ENCODE results near the gene NUP107. TPM values are rescaled to one million over a fixed set of nuclear protein-coding genes. Genes with fewer than 3 reads are reported as not detected.

Gene NUP107
- total RNA-seq, 1 donor from 2014 or later = 23.9 TPM

GRCh38 chr12:68733661-68734071 lies 46.9 kb downstream of the NUP107 start:
- TF ChIP-seq, protein P1, sequence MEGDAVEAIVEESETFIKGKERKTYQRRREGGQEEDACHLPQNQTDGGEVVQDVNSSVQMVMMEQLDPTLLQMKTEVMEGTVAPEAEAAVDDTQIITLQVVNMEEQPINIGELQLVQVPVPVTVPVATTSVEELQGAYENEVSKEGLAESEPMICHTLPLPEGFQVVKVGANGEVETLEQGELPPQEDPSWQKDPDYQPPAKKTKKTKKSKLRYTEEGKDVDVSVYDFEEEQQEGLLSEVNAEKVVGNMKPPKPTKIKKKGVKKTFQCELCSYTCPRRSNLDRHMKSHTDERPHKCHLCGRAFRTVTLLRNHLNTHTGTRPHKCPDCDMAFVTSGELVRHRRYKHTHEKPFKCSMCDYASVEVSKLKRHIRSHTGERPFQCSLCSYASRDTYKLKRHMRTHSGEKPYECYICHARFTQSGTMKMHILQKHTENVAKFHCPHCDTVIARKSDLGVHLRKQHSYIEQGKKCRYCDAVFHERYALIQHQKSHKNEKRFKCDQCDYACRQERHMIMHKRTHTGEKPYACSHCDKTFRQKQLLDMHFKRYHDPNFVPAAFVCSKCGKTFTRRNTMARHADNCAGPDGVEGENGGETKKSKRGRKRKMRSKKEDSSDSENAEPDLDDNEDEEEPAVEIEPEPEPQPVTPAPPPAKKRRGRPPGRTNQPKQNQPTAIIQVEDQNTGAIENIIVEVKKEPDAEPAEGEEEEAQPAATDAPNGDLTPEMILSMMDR (IDR thresholded peaks at IDR 0.05) = no peak

DNA sequence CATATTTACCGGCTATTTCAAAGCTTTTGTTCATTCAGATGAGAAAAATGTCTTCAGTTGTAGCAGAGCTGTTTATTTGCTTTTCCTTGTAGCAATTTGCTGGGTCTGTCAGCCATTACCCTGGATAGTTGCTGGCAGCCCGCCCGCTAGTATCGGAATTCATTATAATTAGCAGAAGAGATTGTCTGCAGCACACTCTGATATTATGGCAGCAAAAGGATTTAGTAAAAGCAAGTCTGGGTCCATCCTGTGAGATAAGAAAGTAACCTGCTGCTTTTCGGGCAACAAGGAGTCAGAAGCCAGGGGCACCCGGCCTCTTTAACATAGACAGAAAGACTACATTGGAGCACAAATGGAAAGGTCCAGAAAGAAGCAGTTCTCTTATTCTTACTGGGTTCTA lies 53.1 kb downstream of the NUP107 start:
- Mint-ChIP-seq H3K27ac (ENCODE audit: unreplicated experiment) (no peak overlapping the region), H3K27me3 (ENCODE audit: low read depth) (no peaks in the 10 kb centered on the region)

More at GRCh38 chr12:68733661-68734071, 46.9 kb downstream of the NUP107 start:
- no peak for DNase-seq (ENCODE audit: low spot score)
- Mint-ChIP-seq H3K27ac (ENCODE audit: unreplicated experiment) (no peak overlapping the region), H3K4me3 (ENCODE audit: unreplicated experiment) (no peak overlapping the region), H3K9me3 (ENCODE audit: low read depth) (no peaks in the 10 kb centered on the region), H3K27me3 (ENCODE audit: low read depth) (no peaks in the 10 kb centered on the region), H3K4me1 (ENCODE audit: low read depth) (no peaks in the 10 kb centered on the region), H3K36me3 (ENCODE audit: low read depth) (peaks cover 9% of the 10 kb centered on the region)

GRCh38 chr12:68743356-68743755 lies 56.6 kb downstream of the NUP107 start:
- TF ChIP-seq, protein P1 (IDR thresholded peaks at IDR 0.05) = no peak
- no peak for DNase-seq (ENCODE audit: low spot score)
- Mint-ChIP-seq H3K9me3 (ENCODE audit: low read depth) (no peaks in the 10 kb centered on the region), H3K36me3 (ENCODE audit: low read depth) (peaks cover 4% of the 10 kb centered on the region), H3K27me3 (ENCODE audit: low read depth) (no peaks in the 10 kb centered on the region), H3K4me1 (ENCODE audit: low read depth) (peaks cover 22% of the 10 kb centered on the region), H3K4me3 (ENCODE audit: unreplicated experiment) (no peak overlapping the region), H3K27ac (ENCODE audit: unreplicated experiment) (peak overlapping the region; percentile 15)

More for the DNA sequence above, 53.1 kb downstream of the NUP107 start:
- peaks cover 7% of the 10 kb centered on the region for H3K36me3 Mint-ChIP-seq (ENCODE audit: low read depth)
- DNase-seq (ENCODE audit: low spot score) = no peak
- TF ChIP-seq, protein P1 (IDR thresholded peaks at IDR 0.05) = no peak
- H3K4me3 Mint-ChIP-seq (ENCODE audit: unreplicated experiment) = no peak overlapping the region
- no peaks in the 10 kb centered on the region for H3K9me3 Mint-ChIP-seq (ENCODE audit: low read depth)
- H3K4me1 Mint-ChIP-seq (ENCODE audit: low read depth) = peaks cover 3% of the 10 kb centered on the region

GRCh38 chr12:68745376-68745903 lies 58.7 kb downstream of the NUP107 start:
- H3K27me3 Mint-ChIP-seq (ENCODE audit: low read depth) = no peaks in the 10 kb centered on the region
- H3K4me3 Mint-ChIP-seq (ENCODE audit: unreplicated experiment) = peak overlapping the region; percentile 95
- H3K27ac Mint-ChIP-seq (ENCODE audit: unreplicated experiment) = peak overlapping the region; percentile 92
- TF ChIP-seq, protein P1 (IDR thresholded peaks at IDR 0.05) = no peak
- no peaks in the 10 kb centered on the region for H3K9me3 Mint-ChIP-seq (ENCODE audit: low read depth)
- no peak for DNase-seq (ENCODE audit: low spot score)
- no peaks in the 10 kb centered on the region for H3K36me3 Mint-ChIP-seq (ENCODE audit: low read depth)
- peaks cover 39% of the 10 kb centered on the region for H3K4me1 Mint-ChIP-seq (ENCODE audit: low read depth)

DNA sequence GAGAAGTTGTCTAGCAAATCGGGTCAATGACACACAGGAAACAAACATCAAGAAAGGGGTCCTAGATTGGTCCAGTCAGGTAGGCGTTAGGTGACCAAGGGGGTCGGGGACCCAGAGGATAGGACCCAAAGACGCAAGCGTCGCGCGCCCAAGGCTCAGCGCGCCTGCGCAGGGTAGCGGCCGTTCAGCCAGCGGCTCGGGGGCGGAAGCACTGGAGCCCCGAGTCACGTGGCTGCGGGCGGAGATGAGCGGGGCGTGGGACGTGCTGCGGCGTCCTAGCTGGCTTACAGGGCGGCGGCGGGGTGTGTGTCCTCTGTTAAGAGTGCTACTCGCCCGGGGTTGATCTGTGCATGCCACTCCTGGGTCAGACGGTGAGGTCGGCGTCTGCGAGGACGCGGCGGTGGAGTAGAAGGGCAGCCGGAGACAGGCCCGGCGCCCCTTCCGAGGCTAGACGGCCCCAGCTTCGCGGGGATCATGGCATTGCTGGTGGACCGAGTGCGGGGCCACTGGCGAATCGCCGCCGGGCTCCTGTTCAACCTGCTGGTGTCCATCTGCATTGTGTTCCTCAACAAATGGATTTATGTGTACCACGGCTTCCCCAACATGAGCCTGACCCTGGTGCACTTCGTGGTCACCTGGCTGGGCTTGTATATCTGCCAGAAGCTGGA lies 59.3 kb downstream of the NUP107 start, which contains the start of gene SLC35E3:
TSS of gene SLC35E3 (plus strand) at position 273 of the 668 bp plus-strand sequence. CDS start at position 475, 202 bp downstream.
- Mint-ChIP-seq H3K36me3 (ENCODE audit: low read depth) (no peaks in the 10 kb centered on the region), H3K27me3 (ENCODE audit: low read depth) (no peaks in the 10 kb centered on the region), H3K27ac (ENCODE audit: unreplicated experiment) (peak within 1 kb of the TSS; percentile 92), H3K4me1 (ENCODE audit: low read depth) (peaks cover 45% of the 10 kb centered on the region), H3K4me3 (ENCODE audit: unreplicated experiment) (peak within 1 kb of the TSS; percentile 95), H3K9me3 (ENCODE audit: low read depth) (no peaks in the 10 kb centered on the region)
- TF ChIP-seq, protein P1 (IDR thresholded peaks at IDR 0.05) = peak; percentile 9
- peak; percentile 97 for DNase-seq (ENCODE audit: low spot score)
